ENCODE results near the gene VCAN. TPM values are rescaled to one million over a fixed set of nuclear protein-coding genes. Genes with fewer than 3 reads are reported as not detected.

The VCAN gene
- total RNA-seq, 1 donor from 2014 or later: 333 TPM

- H3K36me3 ChIP-seq: no peaks in the 10 kb centered on the region
- no peaks in the 10 kb centered on the region for H3K9me3 ChIP-seq
- no peaks in the 10 kb centered on the region for H3K27me3 ChIP-seq
- H3K4me3 ChIP-seq: peak overlapping the region in 1 of 2 donors; percentile 4
- intact Hi-C loops (cut with DNase I): loop anchor here (2.0 to 10.0 kb wide), 8 partner anchors 40 to 1250 kb away; partner anchors contain the start of genes TMEM167A and XRCC4
- H3K27ac ChIP-seq: peak overlapping the region; percentile 77 to 83
- TF ChIP-seq CTCF (IDR thresholded peaks at IDR 0.05): no peak
- no peak for DNase-seq (ENCODE audit: low spot score in 2 of 2)
- H3K4me1 ChIP-seq: peaks cover 11 to 47% of the 10 kb centered on the region in 2 donors
Observed at GRCh38 chr5:83562071-83562606, 90.6 kb downstream of the VCAN start.

- no peak for TF ChIP-seq CTCF (IDR thresholded peaks at IDR 0.05)
- Histone ChIP-seq H3K4me3 (peak overlapping the region; percentile 4 to 6), H3K4me1 (peaks cover 11 to 52% of the 10 kb centered on the region in 2 donors), H3K27me3 (no peaks in the 10 kb centered on the region), H3K9me3 (no peaks in the 10 kb centered on the region), H3K36me3 (no peaks in the 10 kb centered on the region), H3K27ac (peak overlapping the region; percentile 77 to 83)
- DNase-seq (ENCODE audit: low spot score in 2 of 2): no peak
- intact Hi-C loops (cut with DNase I): loop anchor here (2.0 to 10.0 kb wide), 8 partner anchors 41 to 1251 kb away; partner anchors contain the start of genes TMEM167A and XRCC4
Observed at GRCh38 chr5:83562791-83563557, 91.4 kb downstream of the VCAN start.

- DNase-seq (ENCODE audit: low spot score in 2 of 2): no peak
- intact Hi-C loops (cut with DNase I): loop anchor here (2.0 to 10.0 kb wide), 8 partner anchors 41 to 1251 kb away; partner anchors contain the start of genes TMEM167A and XRCC4
- no peaks in the 10 kb centered on the region for H3K36me3 ChIP-seq
- H3K9me3 ChIP-seq: no peaks in the 10 kb centered on the region
- no peaks in the 10 kb centered on the region for H3K27me3 ChIP-seq
- H3K4me3 ChIP-seq: peak overlapping the region in 1 of 2 donors; percentile 6
- no peak for TF ChIP-seq CTCF (IDR thresholded peaks at IDR 0.05)
- H3K27ac ChIP-seq: peak overlapping the region; percentile 77 to 83
- peaks cover 8 to 52% of the 10 kb centered on the region in 2 donors for H3K4me1 ChIP-seq
Observed at GRCh38 chr5:83563631-83564030, 92.1 kb downstream of the VCAN start.

- TF ChIP-seq CTCF (IDR thresholded peaks at IDR 0.05): peak; percentile 51 to 67 (median 57)
- intact Hi-C loops (cut with DNase I): loop anchor here (5.0 to 10.0 kb wide), 6 partner anchors 42 to 1252 kb away; partner anchors contain the start of genes TMEM167A and XRCC4
- no peaks in the 10 kb centered on the region for H3K9me3 ChIP-seq
- peak overlapping the region; percentile 19 to 77 for H3K27ac ChIP-seq
- H3K27me3 ChIP-seq: no peaks in the 10 kb centered on the region
- DNase-seq (ENCODE audit: low spot score in 2 of 2): no peak
- peaks cover 8 to 52% of the 10 kb centered on the region in 2 donors for H3K4me1 ChIP-seq
- no peaks in the 10 kb centered on the region for H3K36me3 ChIP-seq
- no peak overlapping the region for H3K4me3 ChIP-seq
Observed at GRCh38 chr5:83564069-83564749, 92.7 kb downstream of the VCAN start.

GRCh38 chr5:83567741-83568140, 96.2 kb downstream of the VCAN start:
- peak overlapping the region; percentile 54 to 63 for H3K27ac ChIP-seq
- no peaks in the 10 kb centered on the region for H3K36me3 ChIP-seq
- H3K27me3 ChIP-seq: no peaks in the 10 kb centered on the region
- H3K4me3 ChIP-seq: peak overlapping the region in 1 of 2 donors; percentile 32
- TF ChIP-seq CTCF (IDR thresholded peaks at IDR 0.05): no peak
- intact Hi-C loops (cut with DNase I): loop anchor here (10.0 kb wide), 1 partner anchor 283 kb away; no protein-coding TSS in a partner anchor
- no peaks in the 10 kb centered on the region for H3K9me3 ChIP-seq
- no peak for DNase-seq (ENCODE audit: low spot score in 2 of 2)
- H3K4me1 ChIP-seq: peaks cover 5 to 32% of the 10 kb centered on the region in 2 donors

Data from ascending aorta (tissue), 2 donors.